Hair follicular keratinocyte (primary cell): ENCODE data around the gene PSMG4. TPM values are rescaled to one million over a fixed set of nuclear protein-coding genes. Genes with fewer than 3 reads are reported as not detected.

ENCODE experiments used
- total RNA-seq: library from RNA; depleted of rRNA; stranded (reverse); fragments of >200 nt; gene quantifications from 2 replicates; pipeline ENCODE4 v1.2.3, GENCODE V29; 2015

PSMG4 gene
- total RNA-seq = 24.5 and 26.4 TPM in 2 replicates

GRCh38 chr6:3258720-3259490 is at the start of gene PSMG4:
Gene PSMG4, plus strand, starts transcription at chr6:3258947. Its CDS starts 76 bp downstream, at chr6:3259023.

GRCh38 chr6:3227363-3228045 is 31.2 kb upstream of the PSMG4 start, which contains the start of gene TUBB2B:
Gene TUBB2B, minus strand, starts transcription at chr6:3227653. Its CDS starts 110 bp downstream, at chr6:3227543.

Other genes starting within 250 kb of the PSMG4 start
- 10.5 and 12.2 TPM in 2 replicates for gene RIPK1, start 190.5 kb upstream of the PSMG4 start, total RNA-seq
- gene BPHL, start 140.2 kb upstream of the PSMG4 start, total RNA-seq = 18.3 and 23.2 TPM in 2 replicates
- gene TUBB2A, start 101.4 kb upstream of the PSMG4 start, total RNA-seq = 77.9 and 84.6 TPM in 2 replicates
- 3.0 and 5.9 TPM in 2 replicates for gene TUBB2B, start 31.3 kb upstream of the PSMG4 start, total RNA-seq
- 8.6 and 12.7 TPM in 2 replicates for gene SLC22A23, start 198.1 kb downstream of the PSMG4 start, total RNA-seq